Vagina (tissue), 2 donors: ENCODE results near the gene SCMH1. TPM values are rescaled to one million over a fixed set of nuclear protein-coding genes. Genes with fewer than 3 reads are reported as not detected.
A peak's percentile ranks its signal among the peaks of the same experiment; 100 is the strongest.

ENCODE experiments used
- DNase-seq, 2 donors: peaks; one replicate each; pipeline ENCODE4 v3.0.0-alpha.2; 2017; ENCODE audit errors: extremely low spot score in 2 of 2
- H3K27ac ChIP-seq: fragments of 200-600 bp; sonication (generic); one replicate; pipeline ENCODE4 v1.5.1; 2019
- H3K27me3 ChIP-seq: fragments of 200-600 bp; sonication (generic); one replicate; pipeline ENCODE4 v1.5.1; 2019
- H3K36me3 ChIP-seq, 2 donors: fragments of 200-600 bp; sonication (generic); one replicate each; pipeline ENCODE4 v1.5.1; 2017 to 2019
- H3K4me1 ChIP-seq: fragments of 200-600 bp; sonication (generic); one replicate; pipeline ENCODE4 v1.5.1; 2019
- H3K4me3 ChIP-seq, 2 donors: fragments of 200-600 bp; sonication (generic); 1 replicate in 1 of 2; 2 replicates in 1 of 2; pipeline ENCODE4 v1.5.1; 2016 to 2019
- H3K9me3 ChIP-seq: fragments of 200-600 bp; sonication (generic); one replicate; pipeline ENCODE4 v1.5.1; 2019
- POLR2A ChIP-seq, 2 donors: fragments of 450-650 bp; IDR thresholded peaks; one replicate each; pipeline ENCODE4 v1.6.1; 2017; ENCODE audit warnings: antibody characterized with exemption in 2 of 2, mild to moderate bottlenecking in 2 of 2, moderate library complexity in 2 of 2
- POLR2AphosphoS5 ChIP-seq, 2 donors: sonication (generic); formaldehyde crosslinking; IDR thresholded peaks; one replicate each; pipeline ENCODE4 v1.9.0; 2017; ENCODE audit warnings: antibody characterized with exemption in 2 of 2, mild to moderate bottlenecking in 2 of 2, low read depth in 1 of 2; ENCODE audit not compliant: insufficient read depth in 1 of 2
- intact Hi-C: fragments of 100-400 bp; cut with DNase I; formaldehyde crosslinking; loops from one replicate; pipeline ENCODE4 v1.15.1; 2023
- total RNA-seq: library from RNA; depleted of rRNA; stranded (reverse); fragments of >200 nt; gene quantifications from one replicate; pipeline ENCODE4 v1.2.3, GENCODE V29; 2016
- TF ChIP-seq, protein P1 (sequence below), 3 experiments: fragments of 450-650 bp in 2 of 3; fragments of 200-600 bp in 1 of 3; sonication (generic) in 1 of 3; IDR thresholded peaks; one replicate each; pipeline ENCODE4 v1.5.1; 2017 to 2019; ENCODE audit warnings: antibody characterized with exemption in 3 of 3, mild to moderate bottlenecking in 2 of 3, moderate library complexity in 2 of 3

SCMH1 gene
- total RNA-seq, 1 donor from 2014 or later, result 35.1 TPM

DNA sequence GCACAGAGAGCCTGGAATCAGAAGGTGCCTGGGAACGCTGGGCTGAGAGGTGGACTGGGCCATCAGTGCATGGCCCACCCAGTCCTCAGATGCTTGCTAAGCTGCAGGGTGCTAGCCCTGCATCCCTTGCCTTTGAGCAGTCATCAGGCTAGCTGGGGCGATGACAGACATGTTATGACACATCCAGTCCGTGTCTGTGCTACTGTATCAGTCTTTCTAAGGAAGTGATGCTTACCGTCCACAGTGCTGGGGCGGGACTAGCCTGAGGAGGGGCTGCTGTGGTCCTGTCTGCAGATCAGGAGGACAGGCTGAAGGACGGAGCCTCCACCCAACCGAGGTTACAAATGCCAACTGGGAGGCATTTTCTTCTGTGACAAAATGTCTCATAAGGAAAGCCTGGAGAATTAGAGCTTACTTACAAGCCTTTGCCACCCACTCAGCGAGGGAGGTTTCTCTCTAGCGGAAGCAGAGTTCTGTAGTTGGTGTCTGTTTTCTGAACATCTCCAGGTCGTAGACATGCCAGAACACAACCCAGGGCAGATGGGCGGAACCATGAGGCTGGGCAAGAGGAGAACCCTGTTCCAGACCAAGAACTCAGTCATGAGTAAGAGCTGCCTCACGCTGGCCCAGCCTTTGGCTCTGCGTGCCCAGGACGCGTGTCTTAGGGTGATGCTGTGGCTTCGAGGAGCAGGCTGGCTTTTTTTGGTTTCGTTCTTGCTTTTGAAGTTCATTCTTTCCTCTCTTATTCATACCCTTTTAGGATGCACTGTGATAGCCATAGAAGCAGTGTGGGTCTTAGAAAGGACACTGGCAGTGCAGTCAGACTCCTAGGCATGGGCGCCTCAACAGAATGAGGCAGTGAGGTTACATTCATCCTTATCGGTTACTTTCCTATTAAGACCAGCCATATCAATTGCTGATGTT lies 234.9 kb downstream of the SCMH1 start:
- Histone ChIP-seq H3K27me3 (no peaks in the 10 kb centered on the region), H3K27ac (no peak overlapping the region), H3K4me1 (peaks cover 10% of the 10 kb centered on the region), H3K36me3 (peaks cover 4 to 61% of the 10 kb centered on the region in 2 donors), H3K4me3 (no peak overlapping the region), H3K9me3 (no peaks in the 10 kb centered on the region)
- TF ChIP-seq POLR2AphosphoS5 (IDR thresholded peaks at IDR 0.05; ENCODE audit: insufficient read depth in 1 of 2, low read depth in 1 of 2), result peak in 1 of 2 donors; percentile 55
- no peak for TF ChIP-seq POLR2A (IDR thresholded peaks at IDR 0.05)
- no peak for DNase-seq
- intact Hi-C loops, result no loop called here

DNA sequence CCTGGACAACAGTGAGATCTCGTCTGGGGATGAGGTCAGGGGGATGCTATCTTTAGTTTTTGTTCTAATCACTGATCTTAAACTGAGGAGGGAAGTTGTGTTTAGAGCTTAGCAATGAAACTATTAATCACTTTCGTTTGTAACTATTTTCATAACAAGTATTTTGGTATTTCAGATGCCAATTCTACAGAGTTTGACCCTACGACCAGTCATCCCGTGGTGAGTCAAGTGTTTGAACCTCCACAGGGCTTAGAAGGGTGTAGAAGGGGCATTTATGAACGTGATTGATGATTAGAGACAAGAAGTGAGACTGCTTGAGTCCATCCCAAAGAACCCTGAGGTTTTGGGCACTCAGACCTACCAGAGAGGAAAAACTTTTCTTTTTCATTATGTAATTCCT lies 236.2 kb downstream of the SCMH1 start:
- no peak for DNase-seq
- Histone ChIP-seq H3K36me3 (peaks cover 4 to 55% of the 10 kb centered on the region in 2 donors), H3K4me1 (peaks cover 10% of the 10 kb centered on the region), H3K4me3 (no peak overlapping the region), H3K27ac (no peak overlapping the region), H3K27me3 (no peaks in the 10 kb centered on the region), H3K9me3 (no peaks in the 10 kb centered on the region)
- intact Hi-C loops, result no loop called here
- TF ChIP-seq, protein P1, sequence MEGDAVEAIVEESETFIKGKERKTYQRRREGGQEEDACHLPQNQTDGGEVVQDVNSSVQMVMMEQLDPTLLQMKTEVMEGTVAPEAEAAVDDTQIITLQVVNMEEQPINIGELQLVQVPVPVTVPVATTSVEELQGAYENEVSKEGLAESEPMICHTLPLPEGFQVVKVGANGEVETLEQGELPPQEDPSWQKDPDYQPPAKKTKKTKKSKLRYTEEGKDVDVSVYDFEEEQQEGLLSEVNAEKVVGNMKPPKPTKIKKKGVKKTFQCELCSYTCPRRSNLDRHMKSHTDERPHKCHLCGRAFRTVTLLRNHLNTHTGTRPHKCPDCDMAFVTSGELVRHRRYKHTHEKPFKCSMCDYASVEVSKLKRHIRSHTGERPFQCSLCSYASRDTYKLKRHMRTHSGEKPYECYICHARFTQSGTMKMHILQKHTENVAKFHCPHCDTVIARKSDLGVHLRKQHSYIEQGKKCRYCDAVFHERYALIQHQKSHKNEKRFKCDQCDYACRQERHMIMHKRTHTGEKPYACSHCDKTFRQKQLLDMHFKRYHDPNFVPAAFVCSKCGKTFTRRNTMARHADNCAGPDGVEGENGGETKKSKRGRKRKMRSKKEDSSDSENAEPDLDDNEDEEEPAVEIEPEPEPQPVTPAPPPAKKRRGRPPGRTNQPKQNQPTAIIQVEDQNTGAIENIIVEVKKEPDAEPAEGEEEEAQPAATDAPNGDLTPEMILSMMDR (IDR thresholded peaks at IDR 0.05), result no peak
- TF ChIP-seq POLR2AphosphoS5 (IDR thresholded peaks at IDR 0.05; ENCODE audit: insufficient read depth in 1 of 2, low read depth in 1 of 2), result no peak
- no peak for TF ChIP-seq POLR2A (IDR thresholded peaks at IDR 0.05)

DNA sequence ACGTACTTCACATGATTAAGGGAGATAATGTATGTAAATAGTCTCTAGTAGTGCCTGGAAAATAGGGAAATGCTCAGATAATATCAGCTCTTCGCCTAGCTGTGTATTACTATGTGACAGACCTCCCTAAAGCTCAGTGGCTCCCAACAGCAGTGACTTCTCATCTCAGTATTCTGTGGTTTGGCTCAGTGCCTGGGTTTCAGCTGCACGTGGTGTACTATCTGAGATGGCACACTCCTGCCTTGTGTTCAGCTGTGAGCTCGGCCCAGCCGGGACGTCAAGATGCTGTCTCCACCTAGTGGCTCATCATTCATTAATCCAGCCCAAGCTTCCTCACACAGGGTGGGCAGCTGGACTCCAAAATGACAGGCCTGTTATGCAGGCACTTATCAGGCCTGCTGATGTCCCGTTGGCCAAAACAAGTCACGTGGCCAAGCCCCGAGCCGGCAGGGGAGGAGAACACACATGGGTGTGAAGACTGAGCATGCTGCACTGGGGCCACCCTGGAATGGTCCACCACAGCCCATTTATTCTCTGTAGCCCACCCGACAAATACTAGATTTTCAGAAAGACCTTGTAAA lies 238.4 kb downstream of the SCMH1 start:
- no peaks in the 10 kb centered on the region for H3K27me3 ChIP-seq
- peaks cover 0 to 45% of the 10 kb centered on the region in 2 donors for H3K36me3 ChIP-seq
- H3K4me1 ChIP-seq, result peaks cover 10% of the 10 kb centered on the region
- H3K4me3 ChIP-seq, result no peak overlapping the region
- DNase-seq, result peak in 1 of 2 donors; percentile 96
- intact Hi-C loops, result no loop called here
- no peak overlapping the region for H3K27ac ChIP-seq
- no peaks in the 10 kb centered on the region for H3K9me3 ChIP-seq
- TF ChIP-seq, protein P1 (IDR thresholded peaks at IDR 0.05), result peak in 2 of 3 experiments; percentile 50 to 63
- no peak for TF ChIP-seq POLR2A (IDR thresholded peaks at IDR 0.05)
- peak; percentile 72 to 86 for TF ChIP-seq POLR2AphosphoS5 (IDR thresholded peaks at IDR 0.05; ENCODE audit: insufficient read depth in 1 of 2, low read depth in 1 of 2)

DNA sequence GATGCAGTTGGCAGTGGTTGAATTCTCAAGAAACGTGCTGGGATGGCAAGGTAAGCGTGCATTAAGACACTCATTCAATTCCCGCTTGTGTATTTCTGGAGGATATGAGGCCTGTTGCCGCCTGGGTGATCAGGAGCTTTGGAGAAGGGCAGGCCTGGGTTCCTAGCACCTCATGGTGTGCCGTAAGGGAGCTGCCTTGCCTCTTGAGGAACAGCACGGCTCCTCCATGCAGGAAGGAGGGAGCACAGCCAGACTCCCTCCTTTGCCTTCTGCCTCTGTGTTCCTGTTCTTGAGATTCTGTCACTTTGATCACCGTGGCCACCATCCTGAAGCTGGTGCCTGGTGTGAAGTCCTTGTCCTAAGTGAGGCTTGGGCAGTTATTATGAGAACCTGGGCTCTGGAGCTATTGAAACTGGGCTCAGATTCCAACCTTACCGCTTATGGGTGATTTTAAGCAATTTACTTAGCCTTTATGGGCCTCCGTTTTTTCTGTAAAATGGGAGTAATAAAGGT lies 238.9 kb downstream of the SCMH1 start:
- H3K4me3 ChIP-seq, result no peak overlapping the region
- H3K4me1 ChIP-seq, result peaks cover 10% of the 10 kb centered on the region
- peak overlapping the region; percentile 34 for H3K27ac ChIP-seq
- intact Hi-C loops, result no loop called here
- H3K27me3 ChIP-seq, result no peaks in the 10 kb centered on the region
- no peak for TF ChIP-seq POLR2AphosphoS5 (IDR thresholded peaks at IDR 0.05; ENCODE audit: insufficient read depth in 1 of 2, low read depth in 1 of 2)
- TF ChIP-seq POLR2A (IDR thresholded peaks at IDR 0.05), result no peak
- TF ChIP-seq, protein P1 (IDR thresholded peaks at IDR 0.05), result no peak
- no peak for DNase-seq
- no peaks in the 10 kb centered on the region for H3K9me3 ChIP-seq
- H3K36me3 ChIP-seq, result peaks cover 0 to 45% of the 10 kb centered on the region in 2 donors

DNA sequence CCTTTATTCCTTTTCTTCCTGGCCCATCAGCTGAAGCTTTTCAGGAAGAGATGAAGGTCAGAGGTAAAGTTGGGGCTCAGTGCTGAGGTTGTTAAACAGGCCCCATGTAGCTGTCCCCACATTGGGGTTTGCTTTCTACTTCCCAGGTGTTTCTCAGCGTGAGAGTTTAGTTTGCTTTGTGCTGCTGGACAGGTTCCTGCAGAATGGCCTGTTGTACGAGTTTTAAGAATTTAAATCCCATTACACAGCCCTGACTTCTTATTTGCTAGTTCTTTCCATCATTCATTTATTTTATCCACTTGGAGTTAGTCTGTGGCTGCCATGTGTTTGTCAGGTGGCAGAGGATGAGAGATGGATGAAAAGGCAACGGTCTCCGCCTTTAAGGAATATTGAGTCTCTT lies 243.4 kb downstream of the SCMH1 start:
- H3K36me3 ChIP-seq, result peaks cover 0 to 43% of the 10 kb centered on the region in 2 donors
- H3K27me3 ChIP-seq, result no peaks in the 10 kb centered on the region
- DNase-seq, result no peak
- intact Hi-C loops, result no loop called here
- no peak overlapping the region for H3K27ac ChIP-seq
- no peaks in the 10 kb centered on the region for H3K9me3 ChIP-seq
- H3K4me1 ChIP-seq, result peaks cover 10% of the 10 kb centered on the region
- TF ChIP-seq, protein P1 (IDR thresholded peaks at IDR 0.05), result no peak
- TF ChIP-seq POLR2A (IDR thresholded peaks at IDR 0.05), result no peak
- H3K4me3 ChIP-seq, result no peak overlapping the region
